Glutamatergic neuron (in vitro differentiated cells): Measurements from ENCODE around the gene FZD10. TPM values are rescaled to one million over a fixed set of nuclear protein-coding genes. Genes with fewer than 3 reads are reported as not detected.

Experiments
- DNase-seq: peaks from one replicate; pipeline ENCODE4 v3.0.0; 2022
- H3K27ac Mint-ChIP-seq: one replicate; pipeline ENCODE4 v1.8.0; 2020; ENCODE audit warnings: mild to moderate bottlenecking, mixed read lengths, inconsistent platforms; ENCODE audit not compliant: unreplicated experiment
- H3K27me3 Mint-ChIP-seq: one replicate; pipeline ENCODE4 v1.8.0; 2020; ENCODE audit warnings: mild to moderate bottlenecking, moderate library complexity, mixed read lengths, inconsistent platforms; ENCODE audit not compliant: unreplicated experiment
- H3K36me3 Mint-ChIP-seq: one replicate; pipeline ENCODE4 v1.8.0; 2020; ENCODE audit warnings: mild to moderate bottlenecking, mixed read lengths, inconsistent platforms; ENCODE audit not compliant: unreplicated experiment
- H3K4me1 Mint-ChIP-seq: one replicate; pipeline ENCODE4 v1.8.0; 2020; ENCODE audit warnings: mild to moderate bottlenecking, low read depth, mixed read lengths, inconsistent platforms; ENCODE audit not compliant: unreplicated experiment
- H3K4me3 Mint-ChIP-seq: one replicate; pipeline ENCODE4 v1.8.0; 2020; ENCODE audit warnings: mild to moderate bottlenecking, mixed read lengths, inconsistent platforms; ENCODE audit not compliant: unreplicated experiment
- H3K9me3 Mint-ChIP-seq: one replicate; pipeline ENCODE4 v1.8.0; 2020; ENCODE audit warnings: mild to moderate bottlenecking, moderate library complexity, mixed read lengths, inconsistent platforms; ENCODE audit not compliant: unreplicated experiment
- CTCF ChIP-seq: fragments of 200-600 bp; sonication (generic); IDR thresholded peaks from one replicate; pipeline ENCODE4 v1.5.0; 2021; ENCODE audit not compliant: partially characterized antibody, unreplicated experiment
- total RNA-seq: library from RNA; stranded (reverse); fragmentation: NEBNext Ultra II Directional; extraction: Animal tissue kit (Norgen Biotek cat#: 25700); gene quantifications from one replicate; pipeline ENCODE4 v1.2.1, GENCODE V29; 2021; ENCODE audit not compliant: unreplicated experiment

FZD10 gene
- total RNA-seq, 1 donor from 2014 or later = not detected

DNA sequence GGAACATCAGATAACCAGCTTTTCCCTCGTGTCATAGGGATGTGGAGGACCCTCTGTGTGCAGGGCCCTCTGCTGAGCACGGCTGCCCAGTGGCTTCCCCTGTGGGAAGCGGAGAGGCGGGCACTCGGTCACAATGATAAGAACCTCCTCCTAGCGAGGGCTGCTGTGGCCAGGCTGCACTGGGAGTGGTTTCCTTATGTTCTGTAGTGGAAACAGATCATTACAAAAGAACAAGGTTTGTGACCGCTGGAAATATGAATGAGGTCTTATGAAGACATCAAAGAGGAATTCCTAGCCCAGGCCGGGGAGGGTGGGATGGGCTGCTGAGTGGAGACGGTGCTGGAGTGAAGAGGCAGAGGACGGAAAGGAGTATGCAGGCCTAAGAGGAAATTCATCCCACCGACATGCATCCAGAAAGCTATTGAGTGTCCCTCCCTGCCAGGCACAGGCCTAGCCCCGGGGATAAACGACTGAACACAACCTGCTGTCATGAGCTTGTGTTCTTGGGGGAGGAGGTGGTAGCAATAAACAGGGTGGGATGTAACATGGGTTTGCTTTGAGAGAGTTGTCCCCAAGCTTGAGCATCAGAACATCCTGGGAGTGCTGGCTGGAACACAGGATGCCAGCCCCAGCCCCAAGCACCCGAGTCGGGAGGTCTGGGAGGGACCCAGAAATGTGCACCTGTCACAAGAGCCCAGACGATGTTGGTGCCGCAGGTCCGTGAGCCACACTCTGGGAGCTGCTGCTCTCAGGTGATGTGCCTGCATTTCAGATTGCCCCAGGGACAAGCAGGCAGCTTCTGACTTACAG is 37.5 kb downstream of the FZD10 start:
- peaks cover 8% of the 10 kb centered on the region for H3K36me3 Mint-ChIP-seq
- TF ChIP-seq CTCF = no peak
- no peak overlapping the region for H3K4me3 Mint-ChIP-seq
- H3K27me3 Mint-ChIP-seq = peaks cover 9% of the 10 kb centered on the region
- no peak overlapping the region for H3K27ac Mint-ChIP-seq
- H3K4me1 Mint-ChIP-seq = no peaks in the 10 kb centered on the region
- no peak for DNase-seq
- H3K9me3 Mint-ChIP-seq = peaks cover 14% of the 10 kb centered on the region

DNA sequence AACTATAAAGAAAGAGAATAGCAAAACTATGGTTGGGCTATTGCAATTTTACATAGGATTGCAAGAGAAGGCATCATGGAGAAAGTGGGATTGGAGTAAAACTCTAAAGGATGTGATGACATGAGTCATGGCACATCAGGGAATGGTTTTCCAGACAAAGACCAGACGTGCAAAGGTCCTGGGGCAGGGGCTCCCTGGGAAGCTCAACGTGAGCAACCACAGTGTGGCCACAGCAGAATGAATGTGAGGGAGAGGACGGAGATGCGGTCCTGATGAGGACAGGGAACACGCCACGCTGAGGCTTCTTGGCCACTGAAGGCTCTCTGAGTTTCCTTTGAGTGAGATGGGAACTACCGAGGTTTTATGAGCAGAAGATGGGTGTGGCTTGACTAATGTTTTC is 38.2 kb downstream of the FZD10 start:
- no peak for TF ChIP-seq CTCF
- Mint-ChIP-seq H3K9me3 (peaks cover 16% of the 10 kb centered on the region), H3K27me3 (peaks cover 9% of the 10 kb centered on the region), H3K4me1 (no peaks in the 10 kb centered on the region), H3K36me3 (peaks cover 8% of the 10 kb centered on the region), H3K27ac (no peak overlapping the region), H3K4me3 (no peak overlapping the region)
- no peak for DNase-seq

DNA sequence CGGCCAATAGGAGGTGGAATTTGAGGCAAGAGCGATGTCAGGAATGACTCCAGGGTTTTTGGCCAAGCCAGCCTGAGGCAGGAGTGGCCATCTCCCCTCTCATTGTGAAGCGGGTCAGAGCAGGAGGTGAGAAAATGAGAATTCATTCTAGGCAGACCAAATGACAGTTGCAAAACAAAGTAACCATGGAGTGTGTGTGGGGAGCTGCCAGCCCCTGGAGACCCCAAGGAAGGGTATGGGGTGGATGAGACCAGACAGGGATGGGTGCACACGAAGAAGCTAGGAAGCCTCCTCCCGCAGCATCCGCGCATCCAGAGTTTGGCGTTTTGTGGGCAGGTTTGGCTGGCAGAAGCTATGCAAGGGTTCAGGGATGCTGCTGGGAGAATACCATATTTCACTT is 38.8 kb downstream of the FZD10 start:
- Mint-ChIP-seq H3K27me3 (peaks cover 9% of the 10 kb centered on the region), H3K4me1 (no peaks in the 10 kb centered on the region), H3K36me3 (peaks cover 8% of the 10 kb centered on the region), H3K27ac (no peak overlapping the region), H3K9me3 (peaks cover 17% of the 10 kb centered on the region), H3K4me3 (no peak overlapping the region)
- no peak for TF ChIP-seq CTCF
- no peak for DNase-seq

GRCh38 chr12:130202201-130202600 is 39.9 kb downstream of the FZD10 start:
- Mint-ChIP-seq H3K27me3 (peaks cover 10% of the 10 kb centered on the region), H3K9me3 (peaks cover 19% of the 10 kb centered on the region)

More at GRCh38 chr12:130202201-130202600, 39.9 kb downstream of the FZD10 start:
- H3K4me3 Mint-ChIP-seq = no peak overlapping the region
- H3K4me1 Mint-ChIP-seq = no peaks in the 10 kb centered on the region
- peaks cover 8% of the 10 kb centered on the region for H3K36me3 Mint-ChIP-seq
- no peak for DNase-seq
- no peak for TF ChIP-seq CTCF
- H3K27ac Mint-ChIP-seq = no peak overlapping the region
